ACC112 (cell line): ENCODE measurements around the gene ADK.

Experiments used
- H2AFZ ChIP-seq: fragments of 200-600 bp; sonication (generic); one replicate; pipeline ENCODE4 v1.6.0; 2017; ENCODE audit warnings: antibody characterized with exemption, low read length; ENCODE audit not compliant: unreplicated experiment
- H3K27ac ChIP-seq: fragments of 200-600 bp; sonication (generic); 2 replicates; pipeline ENCODE4 v1.5.1; 2014; ENCODE audit warnings: low read depth, mild to moderate bottlenecking, antibody characterized with exemption, low read length, moderate library complexity
- H3K27me3 ChIP-seq: fragments of 200-600 bp; sonication (generic); 2 replicates; pipeline ENCODE4 v1.6.1; 2014; ENCODE audit warnings: mild to moderate bottlenecking, antibody characterized with exemption, low read length, moderate library complexity, mixed read lengths; ENCODE audit not compliant: insufficient read depth
- H3K36me3 ChIP-seq: fragments of 200-600 bp; sonication (generic); 2 replicates; pipeline ENCODE4 v1.6.1; 2016; ENCODE audit warnings: mild to moderate bottlenecking, antibody characterized with exemption, low read length, moderate library complexity, mixed read lengths; ENCODE audit not compliant: insufficient read depth
- H3K4me1 ChIP-seq: fragments of 200-600 bp; sonication (generic); one replicate; pipeline ENCODE4 v1.6.1; 2016; ENCODE audit warnings: low read length, mixed read lengths; ENCODE audit not compliant: insufficient read depth, unreplicated experiment, control insufficient read depth
- H3K4me3 ChIP-seq: fragments of 200-600 bp; sonication (generic); 2 replicates; pipeline ENCODE4 v1.5.1; 2014; ENCODE audit warnings: mild to moderate bottlenecking, low read depth, low read length
- H3K79me2 ChIP-seq: fragments of 200-600 bp; sonication (generic); one replicate; pipeline ENCODE4 v1.6.0; 2016; ENCODE audit warnings: low read length; ENCODE audit not compliant: control insufficient read depth, unreplicated experiment, insufficient read depth

ADK gene

GRCh38 chr10:74620626-74621025 is 469.6 kb downstream of the ADK start:
- H2AFZ ChIP-seq = no peak overlapping the region
- no peaks in the 10 kb centered on the region for H3K27me3 ChIP-seq
- H3K4me1 ChIP-seq = no peaks in the 10 kb centered on the region
- no peaks in the 10 kb centered on the region for H3K79me2 ChIP-seq
- H3K4me3 ChIP-seq = no peak overlapping the region
- H3K27ac ChIP-seq = no peak overlapping the region
- H3K36me3 ChIP-seq = peaks cover 6% of the 10 kb centered on the region

GRCh38 chr10:74623786-74624185 is 472.8 kb downstream of the ADK start:
- peaks cover 6% of the 10 kb centered on the region for H3K36me3 ChIP-seq

GRCh38 chr10:74624501-74624900 is 473.5 kb downstream of the ADK start:
- Histone ChIP-seq H3K4me3 (no peak overlapping the region), H3K79me2 (no peaks in the 10 kb centered on the region), H3K27me3 (no peaks in the 10 kb centered on the region), H3K4me1 (peaks cover 2% of the 10 kb centered on the region), H3K27ac (no peak overlapping the region), H2AFZ (no peak overlapping the region), H3K36me3 (peaks cover 6% of the 10 kb centered on the region)

More at GRCh38 chr10:74623786-74624185, 472.8 kb downstream of the ADK start:
- no peak overlapping the region for H2AFZ ChIP-seq
- no peak overlapping the region for H3K27ac ChIP-seq
- no peaks in the 10 kb centered on the region for H3K27me3 ChIP-seq
- peaks cover 2% of the 10 kb centered on the region for H3K4me1 ChIP-seq
- H3K4me3 ChIP-seq = no peak overlapping the region
- H3K79me2 ChIP-seq = no peaks in the 10 kb centered on the region

GRCh38 chr10:74628136-74628535 is 477.1 kb downstream of the ADK start:
- Histone ChIP-seq H2AFZ (no peak overlapping the region), H3K36me3 (peaks cover 10% of the 10 kb centered on the region), H3K27me3 (no peaks in the 10 kb centered on the region), H3K4me3 (no peak overlapping the region), H3K27ac (no peak overlapping the region), H3K79me2 (no peaks in the 10 kb centered on the region), H3K4me1 (peaks cover 2% of the 10 kb centered on the region)

GRCh38 chr10:74634995-74635536 is 484.0 kb downstream of the ADK start:
- H3K4me3 ChIP-seq = no peak overlapping the region

GRCh38 chr10:74635655-74636054 is 484.6 kb downstream of the ADK start:
- no peak overlapping the region for H3K4me3 ChIP-seq
- no peaks in the 10 kb centered on the region for H3K79me2 ChIP-seq
- no peak overlapping the region for H2AFZ ChIP-seq
- H3K4me1 ChIP-seq = peaks cover 3% of the 10 kb centered on the region
- no peaks in the 10 kb centered on the region for H3K27me3 ChIP-seq
- peaks cover 21% of the 10 kb centered on the region for H3K36me3 ChIP-seq
- H3K27ac ChIP-seq = no peak overlapping the region

More at GRCh38 chr10:74634995-74635536, 484.0 kb downstream of the ADK start:
- H3K36me3 ChIP-seq = peaks cover 21% of the 10 kb centered on the region
- peaks cover 3% of the 10 kb centered on the region for H3K4me1 ChIP-seq
- no peaks in the 10 kb centered on the region for H3K79me2 ChIP-seq
- H2AFZ ChIP-seq = no peak overlapping the region
- no peak overlapping the region for H3K27ac ChIP-seq
- H3K27me3 ChIP-seq = no peaks in the 10 kb centered on the region

GRCh38 chr10:74637685-74638084 is 486.7 kb downstream of the ADK start:
- Histone ChIP-seq H2AFZ (no peak overlapping the region), H3K27ac (no peak overlapping the region), H3K4me1 (peaks cover 3% of the 10 kb centered on the region), H3K27me3 (no peaks in the 10 kb centered on the region), H3K4me3 (no peak overlapping the region), H3K36me3 (peaks cover 13% of the 10 kb centered on the region), H3K79me2 (no peaks in the 10 kb centered on the region)

- Histone ChIP-seq H3K27me3 (no peaks in the 10 kb centered on the region), H3K27ac (no peak overlapping the region), H3K4me1 (peaks cover 3% of the 10 kb centered on the region), H3K4me3 (no peak overlapping the region), H3K79me2 (no peaks in the 10 kb centered on the region), H2AFZ (no peak overlapping the region), H3K36me3 (no peaks in the 10 kb centered on the region)
Measured at GRCh38 chr10:74640134-74640921, 489.3 kb downstream of the ADK start.

GRCh38 chr10:74641659-74642058 is 490.6 kb downstream of the ADK start:
- no peaks in the 10 kb centered on the region for H3K27me3 ChIP-seq
- H3K27ac ChIP-seq = no peak overlapping the region
- peaks cover 3% of the 10 kb centered on the region for H3K4me1 ChIP-seq
- no peaks in the 10 kb centered on the region for H3K36me3 ChIP-seq
- H3K79me2 ChIP-seq = no peaks in the 10 kb centered on the region
- no peak overlapping the region for H3K4me3 ChIP-seq
- no peak overlapping the region for H2AFZ ChIP-seq

- H3K4me1 ChIP-seq = no peaks in the 10 kb centered on the region
- H3K4me3 ChIP-seq = no peak overlapping the region
- H3K36me3 ChIP-seq = no peaks in the 10 kb centered on the region
- no peak overlapping the region for H3K27ac ChIP-seq
- no peak overlapping the region for H2AFZ ChIP-seq
- no peaks in the 10 kb centered on the region for H3K27me3 ChIP-seq
- H3K79me2 ChIP-seq = no peaks in the 10 kb centered on the region
Measured at GRCh38 chr10:74642901-74643595, 492.0 kb downstream of the ADK start.
